Suprapubic skin (tissue), 4 donors: ENCODE data around the gene DUSP7.

Source experiments
- CTCF ChIP-seq, 2 donors: fragments of 200-600 bp in 1 of 2; fragments of 450-650 bp in 1 of 2; sonication (generic) in 1 of 2; IDR thresholded peaks; one replicate each; pipeline ENCODE4 v1.5.1; 2016 to 2019; ENCODE audit warnings: antibody characterized with exemption in 2 of 2, mild to moderate bottlenecking in 1 of 2, moderate library complexity in 1 of 2
- EP300 ChIP-seq: sonication (generic); formaldehyde crosslinking; IDR thresholded peaks from one replicate; pipeline ENCODE4 v1.6.1; 2017; ENCODE audit warnings: antibody characterized with exemption
- POLR2A ChIP-seq, 2 donors: fragments of 450-650 bp; IDR thresholded peaks; one replicate each; pipeline ENCODE4 v1.6.1; 2017; ENCODE audit warnings: antibody characterized with exemption in 2 of 2, mild to moderate bottlenecking in 2 of 2, moderate library complexity in 2 of 2
- POLR2AphosphoS5 ChIP-seq, 3 donors: sonication (generic); formaldehyde crosslinking; IDR thresholded peaks; one replicate each; pipeline ENCODE4 v1.6.1; 2017; ENCODE audit warnings: antibody characterized with exemption in 3 of 3

DNA sequence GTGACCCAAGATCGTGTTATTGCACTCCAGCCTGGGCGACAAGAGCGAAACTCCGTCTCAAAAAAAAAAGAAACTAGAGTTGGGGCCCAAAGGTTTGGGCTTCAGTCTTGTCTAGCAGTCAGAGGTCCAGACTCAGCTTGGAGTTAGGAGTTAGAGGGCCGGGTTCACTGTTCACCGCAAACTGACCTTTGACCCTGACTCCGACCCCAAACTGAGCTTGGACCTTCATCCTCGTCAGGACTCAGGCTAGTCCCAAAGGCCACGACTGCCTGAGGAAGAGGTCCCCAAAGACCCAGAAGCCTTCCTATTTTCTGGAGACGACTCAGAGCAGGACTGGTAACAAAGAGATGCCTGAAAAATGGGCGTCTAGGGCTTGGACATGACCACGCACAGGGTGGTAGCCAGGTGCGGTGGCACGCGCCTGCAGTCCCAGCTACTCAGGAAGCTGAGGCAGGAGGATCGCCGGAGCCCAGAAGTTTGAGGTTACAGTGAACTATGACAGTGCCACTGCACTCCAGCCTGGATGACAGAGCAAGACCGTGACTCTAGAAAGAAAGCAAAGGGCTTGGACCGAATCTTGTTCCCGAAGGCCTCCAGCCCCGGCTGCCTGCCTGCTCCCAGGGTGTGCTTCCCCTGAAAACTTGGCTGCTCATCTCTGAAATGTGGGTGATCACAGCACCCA is 37.9 kb downstream of the DUSP7 start:
- TF ChIP-seq CTCF (IDR thresholded peaks at IDR 0.05) (no peak), POLR2AphosphoS5 (IDR thresholded peaks at IDR 0.05) (no peak), POLR2A (IDR thresholded peaks at IDR 0.05) (no peak), EP300 (no peak)
